HepG2 (cell line): ENCODE results near the gene MEF2B. TPM values are rescaled to one million over a fixed set of nuclear protein-coding genes. Genes with fewer than 3 reads are reported as not detected.
A peak's percentile ranks its signal among the peaks of the same experiment; 100 is the strongest.

ENCODE experiments used
- ATAC-seq: fragments of 200-7000 bp; cut with Tn5 transposase; 3 replicates; pipeline ENCODE4 v1.9.1; 2020; ENCODE audit warnings: mild to moderate bottlenecking, moderate library complexity
- BruUV-seq: library from RNA; stranded (reverse); fragments of 400-500 nt; replicated peaks from 2 replicates; lab custom pipeline; 2021; lab: Mats Ljungman, UMichigan
- CTCF ChIA-PET: fragments of 300-600 bp; formaldehyde crosslinking; extraction: SDS; loops from one replicate; lab custom pipeline; 2021; ENCODE audit warnings: low total read pairs, inconsistent platforms, low intra/inter-chr PET ratio; lab: Yijun Ruan, JAX
- POLR2A ChIA-PET: fragments of 350-600 bp; sonication (Branson Sonifier 250); formaldehyde crosslinking; loops from one replicate; lab custom pipeline; 2020; ENCODE audit warnings: antibody characterized with exemption, inconsistent platforms; lab: Yijun Ruan, JAX
- DNase-seq: peaks from one replicate; pipeline ENCODE4 v3.0.0-alpha.2; 2015; ENCODE audit warnings: low spot score
- FAIRE-seq: peaks from 3 replicates; lab custom pipeline; 2011; peaks lifted over from hg19 to GRCh38; lab: Jason Lieb, UNC
- H2AFZ ChIP-seq: one replicate; pipeline ENCODE4 v1.6.1; 2011; ENCODE audit warnings: low read length, inconsistent platforms
- H3K27ac ChIP-seq: fragments of 300-600 bp; 3 replicates; pipeline ENCODE4 v1.8.0; 2011; ENCODE audit warnings: mixed run types, mild to moderate bottlenecking, mixed read lengths, low read length, inconsistent platforms; ENCODE audit not compliant: insufficient read depth; ENCODE audit errors: extremely low read length
- H3K27me3 ChIP-seq, 2 experiments: fragments of 200-600 bp in 1 of 2; 2 replicates in 1 of 2; 3 replicates in 1 of 2; pipeline versions ENCODE4 v1.6.0 to v1.8.0; 2011; ENCODE audit warnings: low read length in 2 of 2, mild to moderate bottlenecking in 2 of 2, moderate library complexity in 2 of 2, inconsistent platforms in 1 of 2; ENCODE audit not compliant: insufficient read depth in 2 of 2, control insufficient read depth in 1 of 2
- H3K36me3 ChIP-seq, 2 experiments: fragments of 200-600 bp in 1 of 2; replicated peaks in 1 of 2; 2 replicates in 1 of 2; 3 replicates in 1 of 2; pipeline versions ENCODE4 v1.5.1 to v1.8.0; 2011; ENCODE audit warnings: low read length in 2 of 2, inconsistent platforms in 1 of 2; ENCODE audit not compliant: insufficient read depth in 2 of 2, control insufficient read depth in 1 of 2
- H3K4me1 ChIP-seq: 2 replicates; pipeline ENCODE4 v1.5.1; 2012; ENCODE audit warnings: low read length, inconsistent platforms; ENCODE audit not compliant: insufficient read depth
- H3K4me2 ChIP-seq: 2 replicates; pipeline ENCODE4 v1.6.0; 2011; ENCODE audit warnings: low read depth, low read length, inconsistent platforms
- H3K4me3 ChIP-seq, 3 experiments: fragments of 200-600 bp in 1 of 3; sonication (generic), shearing (Covaris generic) in 1 of 3; replicated peaks in 1 of 3; 2 replicates each; pipeline ENCODE4 v1.5.1; 2011 to 2016; ENCODE audit warnings: low read length in 3 of 3, inconsistent platforms in 2 of 3, low read depth in 2 of 3, mild to moderate bottlenecking in 2 of 3, control low read depth in 1 of 3, mixed read lengths in 1 of 3; ENCODE audit not compliant: insufficient read depth in 1 of 3
- H3K79me2 ChIP-seq: one replicate; pipeline ENCODE4 v1.6.1; 2011; ENCODE audit warnings: low read length, inconsistent platforms; ENCODE audit not compliant: insufficient read depth
- H3K9ac ChIP-seq: 2 replicates; pipeline ENCODE4 v1.6.0; 2011; ENCODE audit warnings: mild to moderate bottlenecking, low read depth, low read length, inconsistent platforms; ENCODE audit not compliant: insufficient read depth
- H3K9me3 ChIP-seq: 2 replicates; pipeline ENCODE4 v1.5.1; 2012; ENCODE audit warnings: mild to moderate bottlenecking, low read length
- H4K20me1 ChIP-seq: 2 replicates; pipeline ENCODE4 v1.6.0; 2011; ENCODE audit warnings: inconsistent platforms, mild to moderate bottlenecking, low read length, moderate library complexity; ENCODE audit not compliant: insufficient read depth
- FOXO1 ChIP-seq: sonication (generic); formaldehyde crosslinking; IDR thresholded peaks from 2 replicates; pipeline ENCODE4 v1.4.0; 2020; ENCODE audit warnings: missing genetic modification reagents
- NFATC3 ChIP-seq: sonication (generic); formaldehyde crosslinking; IDR thresholded peaks from 2 replicates; pipeline ENCODE4 v1.5.1; 2020; ENCODE audit warnings: mild to moderate bottlenecking, missing genetic modification reagents
- PRMT3 ChIP-seq: sonication (generic); formaldehyde crosslinking; IDR thresholded peaks from 2 replicates; pipeline ENCODE4 v1.8.1; 2022; ENCODE audit warnings: low read depth, mild to moderate bottlenecking, moderate library complexity, missing genetic modification reagents, borderline replicate concordance
- ZBTB3 ChIP-seq: sonication (generic); formaldehyde crosslinking; IDR thresholded peaks from 2 replicates; pipeline ENCODE4 v1.4.0; 2020; ENCODE audit warnings: low read depth, mild to moderate bottlenecking, moderate library complexity, missing genetic modification reagents, borderline replicate concordance
- ZNF224 ChIP-seq: sonication (generic); formaldehyde crosslinking; IDR thresholded peaks from 2 replicates; pipeline ENCODE4 v1.5.0; 2020; ENCODE audit warnings: mild to moderate bottlenecking, missing genetic modification reagents
- ZNF274 ChIP-seq: sonication (generic); formaldehyde crosslinking; IDR thresholded peaks from 2 replicates; pipeline ENCODE4 v1.5.1; 2020; ENCODE audit warnings: mild to moderate bottlenecking, missing genetic modification reagents
- ZNF280D ChIP-seq: sonication (generic); formaldehyde crosslinking; IDR thresholded peaks from 2 replicates; pipeline ENCODE4 v1.5.1; 2020; ENCODE audit warnings: mild to moderate bottlenecking, missing genetic modification reagents
- ZNF34 ChIP-seq: sonication (generic); formaldehyde crosslinking; IDR thresholded peaks from 2 replicates; pipeline ENCODE4 v1.4.0; 2020; ENCODE audit warnings: mild to moderate bottlenecking, missing genetic modification reagents, borderline replicate concordance
- ZNF530 ChIP-seq: sonication (generic); formaldehyde crosslinking; IDR thresholded peaks from 2 replicates; pipeline ENCODE4 v1.5.0; 2020; ENCODE audit warnings: low read depth, mild to moderate bottlenecking, missing genetic modification reagents
- ZNF709 ChIP-seq: sonication (generic); formaldehyde crosslinking; IDR thresholded peaks from 2 replicates; pipeline ENCODE4 v1.5.0; 2020; ENCODE audit warnings: mild to moderate bottlenecking, missing genetic modification reagents
- ZNF784 ChIP-seq: sonication (generic); formaldehyde crosslinking; IDR thresholded peaks from 2 replicates; pipeline ENCODE4 v1.5.1; 2020; ENCODE audit warnings: missing genetic modification reagents, mild to moderate bottlenecking, borderline replicate concordance
- WGBS: methylation state at CpG from one replicate; pipeline ENCODE4 v1.1.6; 2017; ENCODE audit warnings: low lambda C conversion rate; 5-methylcytosine and 5-hydroxymethylcytosine counted together
- in situ Hi-C: cut with HindIII; loops from 2 replicates; pipeline ENCODE4 v1.10.0; 2017; ENCODE audit warnings: low pct_unique_long_range_greater_than_20kb; ENCODE audit not compliant: extremely low pct_ligation_motif_present
- intact Hi-C: fragments of 100-400 bp; cut with micrococcal nuclease; formaldehyde crosslinking; loops from one replicate; pipeline ENCODE4 v1.10.0; 2022; ENCODE audit not compliant: unreplicated experiment
- polyA plus RNA-seq, 8 experiments: library from polyadenylated mRNA; depleted of rRNA in 3 of 8; stranded (reverse) in 7 of 8; unstranded in 1 of 8; fragments of >200 nt; fragmentation: Illumina TruSeq in 4 of 8; extraction: Trizol in 4 of 8; gene quantifications; 2 replicates each; pipeline versions ENCODE4 v1.2.1 to v1.2.3, GENCODE V29; 2011 to 2016; ENCODE audit warnings: low read depth in 4 of 8, missing spikeins in 1 of 8, mixed read lengths in 1 of 8; ENCODE audit not compliant: insufficient read depth in 1 of 8
- total RNA-seq, 5 experiments: library from RNA; depleted of rRNA; stranded (reverse); fragments of >200 nt; fragmentation: Illumina TruSeq; extraction: Trizol; gene quantifications; 2 replicates each; pipeline ENCODE4 v1.2.3, GENCODE V29; 2016; ENCODE audit warnings: low read depth in 1 of 5
- TF ChIP-seq, protein P1 (sequence below), 2 experiments: fragments of 450-650 bp in 1 of 2; sonication (generic) in 1 of 2; formaldehyde crosslinking; IDR thresholded peaks; 2 replicates each; pipeline versions ENCODE4 v1.5.0 to v1.8.0; 2020 to 2022; ENCODE audit warnings: mild to moderate bottlenecking in 1 of 2, missing genetic modification reagents in 1 of 2
- TF ChIP-seq, protein P2 (sequence below): sonication (generic); formaldehyde crosslinking; IDR thresholded peaks from 2 replicates; pipeline ENCODE4 v1.5.0; 2020; ENCODE audit warnings: mild to moderate bottlenecking, missing genetic modification reagents

The MEF2B gene
- total and polyA plus RNA-seq, 2 of the 13 experiments (the other 11 are each of a cell fraction or from before 2014, with no cell fraction given), result 1.2 to 1.7 TPM

DNA sequence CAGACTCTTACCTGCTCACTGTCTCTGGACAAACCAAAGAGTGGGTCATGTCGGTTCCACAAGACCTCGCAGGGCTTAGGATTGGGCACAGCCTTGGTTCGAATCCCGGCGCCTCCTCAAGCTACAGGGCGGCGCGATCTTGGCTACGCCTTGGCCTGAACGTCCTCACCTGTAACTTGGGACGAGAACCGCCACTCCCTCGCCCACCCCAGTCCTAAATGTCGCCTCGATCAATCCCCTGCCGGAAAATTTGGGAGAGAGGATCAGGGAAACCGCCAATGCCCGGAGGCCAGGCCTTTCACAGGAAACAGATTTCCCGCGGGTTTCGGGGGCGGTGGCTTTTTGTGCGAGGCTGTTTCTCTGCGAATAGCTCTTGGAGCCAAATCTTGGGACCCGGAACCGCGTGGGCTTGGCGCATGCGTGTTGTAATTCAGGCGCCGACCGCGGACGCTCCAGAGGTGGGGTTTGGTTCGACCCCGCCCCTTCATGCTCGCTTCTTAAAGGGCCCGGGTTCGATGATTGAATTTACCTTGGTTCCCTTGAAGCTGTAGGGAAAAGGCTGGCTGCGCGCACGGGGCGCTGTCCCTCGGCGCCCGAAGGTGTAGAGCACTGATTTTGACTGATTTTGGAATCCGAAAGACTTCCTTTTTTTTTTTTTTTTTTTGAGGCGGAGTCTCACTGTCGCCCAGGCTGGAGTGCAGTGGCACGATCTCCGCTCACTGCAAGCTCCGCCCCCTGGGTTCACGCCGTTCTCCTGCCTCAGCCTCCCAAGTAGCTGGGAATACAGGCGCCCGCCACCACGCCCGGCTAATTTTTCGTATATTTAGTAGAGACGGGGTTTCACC, 33.2 kb upstream of the MEF2B start, which contains the start of gene NR2C2AP (continued):
- TF ChIP-seq ZNF224 (CRISPR knock-in tag) (no peak), ZBTB3 (no peak), ZNF709 (CRISPR knock-in tag) (no peak), ZNF280D (CRISPR knock-in tag) (no peak), ZNF530 (CRISPR knock-in tag) (no peak), FOXO1 (CRISPR knock-in tag) (no peak)
- TF ChIP-seq, protein P1, sequence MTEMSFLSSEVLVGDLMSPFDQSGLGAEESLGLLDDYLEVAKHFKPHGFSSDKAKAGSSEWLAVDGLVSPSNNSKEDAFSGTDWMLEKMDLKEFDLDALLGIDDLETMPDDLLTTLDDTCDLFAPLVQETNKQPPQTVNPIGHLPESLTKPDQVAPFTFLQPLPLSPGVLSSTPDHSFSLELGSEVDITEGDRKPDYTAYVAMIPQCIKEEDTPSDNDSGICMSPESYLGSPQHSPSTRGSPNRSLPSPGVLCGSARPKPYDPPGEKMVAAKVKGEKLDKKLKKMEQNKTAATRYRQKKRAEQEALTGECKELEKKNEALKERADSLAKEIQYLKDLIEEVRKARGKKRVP (CRISPR knock-in tag; IDR thresholded peaks at IDR 0.05), result no peak

GRCh38 chr19:19202707-19203011, 32.6 kb upstream of the MEF2B start:
- peak; percentile 41 for ATAC-seq
- TF ChIP-seq NFATC3, result 0 out of 2 replicates have a peak, but pooled peaks have one; percentile 8
- TF ChIP-seq ZNF34 (CRISPR knock-in tag), result no peak
- TF ChIP-seq ZNF784 (CRISPR knock-in tag), result 0 out of 2 replicates have a peak, but pooled peaks have one; percentile 62
- no peak for TF ChIP-seq PRMT3 (CRISPR knock-in tag)
- peak; percentile 49; the same call in 1 of the 2 replicates for TF ChIP-seq ZNF274 (CRISPR knock-in tag)
- TF ChIP-seq, protein P2, sequence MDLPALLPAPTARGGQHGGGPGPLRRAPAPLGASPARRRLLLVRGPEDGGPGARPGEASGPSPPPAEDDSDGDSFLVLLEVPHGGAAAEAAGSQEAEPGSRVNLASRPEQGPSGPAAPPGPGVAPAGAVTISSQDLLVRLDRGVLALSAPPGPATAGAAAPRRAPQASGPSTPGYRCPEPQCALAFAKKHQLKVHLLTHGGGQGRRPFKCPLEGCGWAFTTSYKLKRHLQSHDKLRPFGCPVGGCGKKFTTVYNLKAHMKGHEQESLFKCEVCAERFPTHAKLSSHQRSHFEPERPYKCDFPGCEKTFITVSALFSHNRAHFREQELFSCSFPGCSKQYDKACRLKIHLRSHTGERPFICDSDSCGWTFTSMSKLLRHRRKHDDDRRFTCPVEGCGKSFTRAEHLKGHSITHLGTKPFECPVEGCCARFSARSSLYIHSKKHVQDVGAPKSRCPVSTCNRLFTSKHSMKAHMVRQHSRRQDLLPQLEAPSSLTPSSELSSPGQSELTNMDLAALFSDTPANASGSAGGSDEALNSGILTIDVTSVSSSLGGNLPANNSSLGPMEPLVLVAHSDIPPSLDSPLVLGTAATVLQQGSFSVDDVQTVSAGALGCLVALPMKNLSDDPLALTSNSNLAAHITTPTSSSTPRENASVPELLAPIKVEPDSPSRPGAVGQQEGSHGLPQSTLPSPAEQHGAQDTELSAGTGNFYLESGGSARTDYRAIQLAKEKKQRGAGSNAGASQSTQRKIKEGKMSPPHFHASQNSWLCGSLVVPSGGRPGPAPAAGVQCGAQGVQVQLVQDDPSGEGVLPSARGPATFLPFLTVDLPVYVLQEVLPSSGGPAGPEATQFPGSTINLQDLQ (CRISPR knock-in tag), result no peak

More at GRCh38 chr19:19202707-19203011, 32.6 kb upstream of the MEF2B start:
- Histone ChIP-seq H3K4me2 (peak overlapping the region; percentile 89), H3K27ac (peak overlapping the region; percentile 65), H4K20me1 (no peaks in the 10 kb centered on the region), H3K79me2 (peaks cover 19% of the 10 kb centered on the region), H2AFZ (no peak overlapping the region), H3K9me3 (no peaks in the 10 kb centered on the region), H3K9ac (peak overlapping the region; percentile 83), H3K27me3 (peaks cover 3 to 11% of the 10 kb centered on the region in 2 experiments; a peak in 2 of 5 replicates), H3K36me3 (peaks cover 0 to 18% of the 10 kb centered on the region in 2 experiments; a peak in 2 of 5 replicates), H3K4me1 (peaks cover 13% of the 10 kb centered on the region), H3K4me3 (peak overlapping the region; percentile 76 to 93 (median 90))
- TSS peak; percentile 92 for BruUV-seq
- no peak for DNase-seq
- FAIRE-seq, result no peak
- ChIA-PET POLR2A (interaction anchor here (1.0 to 3.7 kb wide), 8 partner anchors 10 to 139 kb away, joined by 3 to 43 read pairs (median 6); partner anchors contain the start of genes BORCS8, MEF2B, RFXANK and SLC25A42), CTCF (interaction anchor here (1.2 kb wide), 1 partner anchor 22 kb away, joined by 4 read pairs; no protein-coding TSS in a partner anchor)
- intact Hi-C loops, result no loop called here
- WGBS, result 13% methylated on average over 7 of the region's 11 CpGs
- in situ Hi-C loops, result no loop called here
